Astrocyte of the cerebellum (primary cell): ENCODE results near the gene ZFP91.

Source experiments
- DNase-seq: peaks from one replicate; pipeline ENCODE4 v3.0.0-alpha.2; 2011; ENCODE audit warnings: low read depth
- H3K4me3 ChIP-seq: 2 replicates; pipeline ENCODE4 v1.5.1; 2011; ENCODE audit warnings: mild to moderate bottlenecking, low read depth, low read length, moderate library complexity
- CTCF ChIP-seq: IDR thresholded peaks from 2 replicates; pipeline ENCODE4 v1.5.1; 2012; ENCODE audit warnings: low read length, low read depth, moderate library complexity, mild to moderate bottlenecking; ENCODE audit errors: missing control alignments
- in situ Hi-C: cut with HindIII; loops from 2 replicates; pipeline ENCODE4 v1.10.0; 2017; ENCODE audit warnings: low sequenced_read_pairs

ZFP91 gene

GRCh38 chr11:58659910-58660570 lies 81.2 kb downstream of the ZFP91 start:
- H3K4me3 ChIP-seq, result no peak overlapping the region
- TF ChIP-seq CTCF, result no peak
- no peak for DNase-seq
- in situ Hi-C loops, result no loop called here
